HG03432 (cell line): ENCODE results near the gene ANKRD62.

Source experiments
- ATAC-seq: cut with Tn5 transposase; IDR thresholded peaks from one replicate; pipeline ENCODE4 v1.9.1; 2021; ENCODE audit warnings: mild to moderate bottlenecking, moderate library complexity; ENCODE audit not compliant: unreplicated experiment

Gene ANKRD62

GRCh38 chr18:12093520-12094257 is at the start of gene ANKRD62:
ANKRD62 (plus strand) TSS chr18:12093843; CDS start chr18:12094018, 175 bp downstream.
- no peak for ATAC-seq

GRCh38 chr18:12044591-12044990 is 49.1 kb upstream of the ANKRD62 start:
- no peak for ATAC-seq

GRCh38 chr18:12046046-12046750 is 47.4 kb upstream of the ANKRD62 start:
- ATAC-seq, result no peak

- ATAC-seq, result no peak
Measured at GRCh38 chr18:12046751-12047335, 46.8 kb upstream of the ANKRD62 start.

- ATAC-seq, result no peak
Measured at GRCh38 chr18:12048010-12048826, 45.4 kb upstream of the ANKRD62 start.

DNA sequence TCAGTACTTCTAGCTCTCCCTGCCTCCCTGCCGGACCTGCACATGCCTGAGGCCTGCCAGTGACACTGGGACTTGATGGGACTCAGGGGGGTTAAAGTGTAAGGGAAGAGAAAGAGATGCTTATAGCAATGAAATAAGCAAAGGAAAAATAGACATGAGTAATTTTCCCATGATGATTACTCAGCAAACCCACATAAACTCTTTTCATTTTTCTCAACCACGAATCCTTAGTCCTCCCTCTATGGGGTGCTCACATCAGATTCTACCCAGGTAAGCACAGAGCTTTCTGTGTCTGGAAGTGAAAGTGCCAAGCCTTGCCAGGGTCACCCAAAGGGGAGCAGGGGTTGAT is 44.8 kb upstream of the ANKRD62 start:
- ATAC-seq, result no peak

GRCh38 chr18:12049978-12050811 is 43.4 kb upstream of the ANKRD62 start:
- ATAC-seq, result peak; percentile 90

- no peak for ATAC-seq
Measured at GRCh38 chr18:12052866-12053265, 40.8 kb upstream of the ANKRD62 start.

GRCh38 chr18:12053289-12053688 is 40.4 kb upstream of the ANKRD62 start:
- ATAC-seq, result peak; percentile 36

DNA sequence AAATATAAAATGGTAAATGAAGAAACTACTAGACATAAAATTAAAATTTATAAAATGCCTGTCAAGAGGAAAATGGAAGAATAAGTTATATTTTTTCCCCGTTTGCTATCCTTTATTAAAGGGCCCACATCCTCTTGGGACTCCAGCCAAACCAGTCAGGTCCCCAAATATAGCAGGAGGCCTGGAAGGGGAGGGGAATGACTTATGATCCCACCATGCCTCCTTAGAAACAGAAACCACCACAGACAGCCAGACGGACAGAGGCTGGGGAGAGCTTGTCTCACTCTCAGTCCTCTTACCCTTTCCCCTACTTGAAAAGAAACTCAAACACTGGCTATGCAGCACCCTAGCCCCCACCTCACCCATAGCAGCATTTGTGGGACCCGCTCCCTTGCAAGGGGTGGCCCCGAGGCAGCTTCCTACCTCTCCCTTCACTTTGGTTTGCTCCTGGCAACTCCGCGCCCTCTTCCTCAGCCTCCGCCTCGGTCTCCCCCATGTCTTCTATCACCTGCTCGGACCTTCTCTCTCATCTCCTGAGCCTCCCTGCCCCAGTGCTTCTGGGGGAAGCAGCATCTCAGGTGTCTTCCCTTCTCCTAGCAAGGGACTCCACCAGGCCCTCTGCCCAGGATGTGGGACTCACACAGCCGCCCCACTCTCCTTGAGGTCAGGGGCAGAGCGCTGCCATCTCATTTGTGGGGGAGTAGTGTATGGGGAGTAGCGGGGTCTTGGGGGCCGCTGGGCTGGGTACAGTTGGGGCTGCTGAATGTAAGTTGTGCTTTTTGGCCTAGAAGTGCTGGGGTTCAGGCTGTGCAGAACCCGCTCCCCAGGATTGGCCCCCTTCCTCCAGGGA is 37.4 kb upstream of the ANKRD62 start:
- no peak for ATAC-seq

GRCh38 chr18:12056884-12057402 is 36.7 kb upstream of the ANKRD62 start:
- no peak for ATAC-seq

- no peak for ATAC-seq
Measured at GRCh38 chr18:12057419-12058039, 36.1 kb upstream of the ANKRD62 start.

- no peak for ATAC-seq
Measured at GRCh38 chr18:12059334-12060181, 34.1 kb upstream of the ANKRD62 start.

DNA sequence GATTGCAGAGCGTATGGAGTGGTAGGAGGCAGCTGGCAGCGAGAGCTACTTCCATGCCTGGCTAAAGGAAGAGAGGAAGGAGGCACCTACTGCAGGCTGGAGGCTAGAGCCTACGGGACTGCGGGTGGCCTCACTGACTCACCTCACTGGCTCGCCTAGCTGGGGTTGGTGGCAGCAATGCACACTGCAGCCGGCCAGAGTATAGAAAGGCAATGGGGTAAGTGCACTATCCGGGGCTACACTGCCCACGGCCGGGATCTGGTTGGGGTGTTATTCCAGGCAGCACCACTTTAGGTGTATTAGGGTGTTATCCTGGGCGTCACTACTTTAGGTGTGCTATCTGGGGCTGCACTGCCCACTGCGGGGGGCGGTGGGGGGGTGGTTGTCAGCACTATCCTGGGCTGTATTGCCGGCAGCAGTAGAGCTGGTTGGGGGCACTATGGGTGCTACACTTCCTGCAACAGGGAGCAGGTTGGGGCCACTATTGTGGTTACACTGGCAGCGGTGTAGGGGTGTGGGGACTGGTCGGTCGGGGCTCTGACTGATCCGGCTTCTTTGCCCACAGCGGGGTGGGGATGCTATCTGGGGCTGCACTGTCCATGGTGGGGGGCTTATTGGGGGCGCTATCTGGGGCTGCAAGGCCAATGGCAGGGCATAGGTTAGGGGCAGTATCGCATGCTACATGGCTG is 33.3 kb upstream of the ANKRD62 start:
- ATAC-seq, result no peak

GRCh38 chr18:12061685-12062084 is 32.0 kb upstream of the ANKRD62 start:
- no peak for ATAC-seq

GRCh38 chr18:12062974-12063373 is 30.7 kb upstream of the ANKRD62 start:
- no peak for ATAC-seq

- no peak for ATAC-seq
Measured at GRCh38 chr18:12064086-12064763, 29.4 kb upstream of the ANKRD62 start.
